HTR-8/SVneo (cell line): ENCODE measurements around the gene CDH4.

Source experiments
- DNase-seq: peaks from one replicate; pipeline ENCODE4 v3.0.0; 2011; ENCODE audit warnings: low spot score, mixed read lengths; ENCODE audit not compliant: insufficient read length
- FAIRE-seq: peaks from 2 replicates; lab custom pipeline; 2011; peaks lifted over from hg19 to GRCh38; lab: Jason Lieb, UNC

The CDH4 gene

GRCh38 chr20:61350500-61351250 is 98.6 kb downstream of the CDH4 start:
- DNase-seq (no peak), FAIRE-seq (peak; percentile 46)

- FAIRE-seq (no peak), DNase-seq (no peak)
Observed at GRCh38 chr20:61352346-61353260, 100.5 kb downstream of the CDH4 start.

GRCh38 chr20:61353261-61354000 is 101.4 kb downstream of the CDH4 start:
- FAIRE-seq, result peak; percentile 95
- DNase-seq, result peak; percentile 85

GRCh38 chr20:61354001-61354390 is 101.9 kb downstream of the CDH4 start:
- no peak for FAIRE-seq
- no peak for DNase-seq

GRCh38 chr20:61354501-61354900 is 102.4 kb downstream of the CDH4 start:
- FAIRE-seq (peak; percentile 38), DNase-seq (no peak)

GRCh38 chr20:61354901-61355495 is 102.9 kb downstream of the CDH4 start:
- DNase-seq (no peak), FAIRE-seq (no peak)

GRCh38 chr20:61355585-61355984 is 103.5 kb downstream of the CDH4 start:
- FAIRE-seq, result peak; percentile 33
- no peak for DNase-seq

GRCh38 chr20:61356196-61356595 is 104.1 kb downstream of the CDH4 start:
- FAIRE-seq (no peak), DNase-seq (no peak)

GRCh38 chr20:61357119-61357518 is 105.1 kb downstream of the CDH4 start:
- FAIRE-seq (peak; percentile 46), DNase-seq (no peak)

GRCh38 chr20:61359254-61359653 is 107.2 kb downstream of the CDH4 start:
- no peak for FAIRE-seq
- DNase-seq, result no peak

- DNase-seq (no peak), FAIRE-seq (no peak)
Observed at GRCh38 chr20:61360296-61360695, 108.2 kb downstream of the CDH4 start.

- no peak for DNase-seq
- FAIRE-seq, result no peak
Observed at GRCh38 chr20:61360940-61361339, 108.9 kb downstream of the CDH4 start.

GRCh38 chr20:61361501-61361900 is 109.4 kb downstream of the CDH4 start:
- DNase-seq (no peak), FAIRE-seq (no peak)

- FAIRE-seq (peak; percentile 54), DNase-seq (no peak)
Observed at GRCh38 chr20:61364147-61364546, 112.1 kb downstream of the CDH4 start.

GRCh38 chr20:61366914-61367313 is 114.9 kb downstream of the CDH4 start:
- FAIRE-seq (no peak), DNase-seq (no peak)

GRCh38 chr20:61369731-61370520 is 117.9 kb downstream of the CDH4 start:
- FAIRE-seq (no peak), DNase-seq (no peak)

- FAIRE-seq, result no peak
- DNase-seq, result no peak
Observed at GRCh38 chr20:61370841-61371303, 118.8 kb downstream of the CDH4 start.

- no peak for FAIRE-seq
- no peak for DNase-seq
Observed at GRCh38 chr20:61371501-61372136, 119.6 kb downstream of the CDH4 start.
